Adipose tissue (tissue), 3 donors: Measurements from ENCODE around the gene DENND1A. TPM values are rescaled to one million over a fixed set of nuclear protein-coding genes. Genes with fewer than 3 reads are reported as not detected.

ENCODE experiments used
- H3K27ac ChIP-seq: one replicate; pipeline ENCODE4 v1.5.1; 2013; ENCODE audit warnings: low read depth, low read length
- WGBS, 3 donors: extraction: QIAGEN DNeasy Blood & Tissue Kit; methylation state at CpG; one replicate each; pipeline ENCODE4 v1.1.7; 2013; 5-methylcytosine and 5-hydroxymethylcytosine counted together
- polyA plus RNA-seq, 3 donors: library from polyadenylated mRNA; stranded (reverse); fragments of 200-250 nt; gene quantifications; one replicate each; pipeline ENCODE4 v1.2.3, GENCODE V29; 2013
- donor health status: healthy with polysubstance abuse.
- donor health status: Bipolar disorder and iron deficiency.
- donor health status: healthy.

Gene DENND1A
- polyA plus RNA-seq, 3 donors = 3.3 to 12.9 (median 9.4) TPM

- WGBS, 3 donors = 88 to 89% (median 89%) methylated on average over 30 of the region's 30 CpGs
- H3K27ac ChIP-seq = no peak overlapping the region
Observed at GRCh38 chr9:123378956-123379660, 550.8 kb downstream of the DENND1A start.

GRCh38 chr9:123378025-123378424 is 551.9 kb downstream of the DENND1A start:
- 58 to 74% (median 66%) methylated on average over 10 of the region's 10 CpGs for WGBS, 3 donors
- H3K27ac ChIP-seq = no peak overlapping the region

GRCh38 chr9:123377211-123377971 is 552.5 kb downstream of the DENND1A start:
- WGBS, 3 donors = 65 to 79% (median 67%) methylated on average over 21 of the region's 21 CpGs
- no peak overlapping the region for H3K27ac ChIP-seq

GRCh38 chr9:123376218-123377071 is 553.5 kb downstream of the DENND1A start:
- 67 to 72% (median 71%) methylated on average over 24 of the region's 24 CpGs for WGBS, 3 donors
- H3K27ac ChIP-seq = no peak overlapping the region

GRCh38 chr9:123375469-123376132 is 554.3 kb downstream of the DENND1A start:
- H3K27ac ChIP-seq = no peak overlapping the region
- WGBS, 3 donors = 9 to 19% (median 11%) methylated on average over 12 to 14 of the region's 14 CpGs

GRCh38 chr9:123373946-123374345 is 556.0 kb downstream of the DENND1A start:
- H3K27ac ChIP-seq = no peak overlapping the region
- WGBS, 3 donors = 3 to 9% (median 7%) methylated on average over 10 of the region's 10 CpGs

- H3K27ac ChIP-seq = no peak overlapping the region
- 6 to 12% (median 8%) methylated on average over 32 to 60 of the region's 60 CpGs for WGBS, 3 donors
Observed at GRCh38 chr9:123373447-123373923, 556.4 kb downstream of the DENND1A start.

- H3K27ac ChIP-seq = no peak overlapping the region
- WGBS, 3 donors = 16 to 24% (median 21%) methylated on average over 43 to 58 of the region's 58 CpGs
Observed at GRCh38 chr9:123372766-123373446, 557.0 kb downstream of the DENND1A start.

GRCh38 chr9:123371805-123372590 is 557.9 kb downstream of the DENND1A start:
- no peak overlapping the region for H3K27ac ChIP-seq
- 81 to 89% (median 85%) methylated on average over 14 of the region's 14 CpGs for WGBS, 3 donors

- no peak overlapping the region for H3K27ac ChIP-seq
- WGBS, 3 donors = 75 to 82% (median 81%) methylated on average over 17 to 18 of the region's 18 CpGs
Observed at GRCh38 chr9:123371228-123371584, 558.7 kb downstream of the DENND1A start.

GRCh38 chr9:123370526-123371227 is 559.2 kb downstream of the DENND1A start:
- H3K27ac ChIP-seq = no peak overlapping the region
- WGBS, 3 donors = 69 to 85% (median 85%) methylated on average over 29 of the region's 29 CpGs

- no peak overlapping the region for H3K27ac ChIP-seq
- WGBS, 3 donors = 86 to 91% (median 91%) methylated on average over 13 of the region's 13 CpGs
Observed at GRCh38 chr9:123370108-123370507, 559.8 kb downstream of the DENND1A start.

- no peak overlapping the region for H3K27ac ChIP-seq
- WGBS, 3 donors = 63 to 77% (median 73%) methylated on average over 3 of the region's 3 CpGs
Observed at GRCh38 chr9:123369296-123369695, 560.6 kb downstream of the DENND1A start.

- WGBS, 3 donors = 74 to 79% (median 77%) methylated on average over 6 of the region's 6 CpGs
- no peak overlapping the region for H3K27ac ChIP-seq
Observed at GRCh38 chr9:123368536-123369153, 561.3 kb downstream of the DENND1A start.

GRCh38 chr9:123368023-123368422 is 561.9 kb downstream of the DENND1A start:
- WGBS, 3 donors = 76 to 82% (median 81%) methylated on average over 10 of the region's 10 CpGs
- H3K27ac ChIP-seq = no peak overlapping the region

- WGBS, 3 donors = 49 to 74% (median 66%) methylated on average over 54 to 67 of the region's 67 CpGs
- no peak overlapping the region for H3K27ac ChIP-seq
Observed at GRCh38 chr9:123365881-123366528, 563.9 kb downstream of the DENND1A start.
